Hepatocyte (in vitro differentiated cells): Measurements from ENCODE around the gene RASSF7.

Source experiments
- EZH2 ChIP-seq: fragments of 200-600 bp; sonication (generic); IDR thresholded peaks from 2 replicates; pipeline ENCODE4 v1.6.1; 2016; ENCODE audit warnings: antibody characterized with exemption, mild to moderate bottlenecking, borderline replicate concordance
- TF ChIP-seq, protein P1 (sequence below): fragments of 200-600 bp; sonication (generic); IDR thresholded peaks from 2 replicates; pipeline ENCODE4 v1.5.1; 2016; ENCODE audit warnings: antibody characterized with exemption, mild to moderate bottlenecking; ENCODE audit not compliant: poor library complexity

DNA sequence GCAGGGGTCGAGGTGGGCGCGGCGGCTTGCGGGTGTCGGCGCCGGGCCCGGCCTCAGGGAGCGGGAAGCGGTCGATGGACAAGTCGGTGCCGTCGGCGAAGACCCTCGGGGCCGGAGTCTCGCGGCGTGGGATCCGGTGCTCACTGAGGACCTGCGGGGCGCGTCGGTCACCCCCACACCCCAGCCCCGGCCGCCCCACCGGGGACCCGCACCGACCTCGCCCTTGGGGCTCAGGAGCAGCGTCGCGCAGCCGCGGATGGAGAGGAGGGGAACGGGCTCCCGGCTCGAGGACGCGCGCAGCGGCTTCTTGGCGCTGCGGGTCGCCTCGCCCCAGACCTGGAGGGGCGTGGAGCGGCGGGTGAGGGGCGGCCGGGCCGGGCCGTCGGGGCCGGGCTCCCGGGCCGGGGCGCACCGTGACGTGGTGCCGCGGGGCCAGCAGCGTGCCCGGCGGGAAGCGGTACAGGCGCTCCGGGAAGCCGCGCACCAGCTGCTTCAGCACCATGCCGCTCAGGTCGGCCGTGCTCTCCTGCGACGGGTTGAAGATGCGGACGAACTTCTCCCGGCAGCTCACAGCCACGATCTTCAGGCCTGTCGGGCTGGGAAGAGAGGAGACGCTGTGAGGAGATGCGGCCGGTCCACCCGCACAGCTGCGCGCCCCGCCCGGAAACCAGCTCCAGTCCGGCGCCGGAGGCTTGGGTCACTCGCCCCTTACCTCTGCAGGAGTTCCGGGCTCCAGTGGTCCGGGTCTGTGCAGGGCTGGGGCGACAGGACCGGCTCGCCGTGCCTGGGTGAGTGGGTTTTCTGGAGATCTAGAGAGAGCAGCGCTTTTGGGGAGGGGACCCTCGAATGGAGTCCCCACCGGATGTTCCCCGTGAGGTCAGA lies 4.7 kb upstream of the RASSF7 start:
- TF ChIP-seq, protein P1, sequence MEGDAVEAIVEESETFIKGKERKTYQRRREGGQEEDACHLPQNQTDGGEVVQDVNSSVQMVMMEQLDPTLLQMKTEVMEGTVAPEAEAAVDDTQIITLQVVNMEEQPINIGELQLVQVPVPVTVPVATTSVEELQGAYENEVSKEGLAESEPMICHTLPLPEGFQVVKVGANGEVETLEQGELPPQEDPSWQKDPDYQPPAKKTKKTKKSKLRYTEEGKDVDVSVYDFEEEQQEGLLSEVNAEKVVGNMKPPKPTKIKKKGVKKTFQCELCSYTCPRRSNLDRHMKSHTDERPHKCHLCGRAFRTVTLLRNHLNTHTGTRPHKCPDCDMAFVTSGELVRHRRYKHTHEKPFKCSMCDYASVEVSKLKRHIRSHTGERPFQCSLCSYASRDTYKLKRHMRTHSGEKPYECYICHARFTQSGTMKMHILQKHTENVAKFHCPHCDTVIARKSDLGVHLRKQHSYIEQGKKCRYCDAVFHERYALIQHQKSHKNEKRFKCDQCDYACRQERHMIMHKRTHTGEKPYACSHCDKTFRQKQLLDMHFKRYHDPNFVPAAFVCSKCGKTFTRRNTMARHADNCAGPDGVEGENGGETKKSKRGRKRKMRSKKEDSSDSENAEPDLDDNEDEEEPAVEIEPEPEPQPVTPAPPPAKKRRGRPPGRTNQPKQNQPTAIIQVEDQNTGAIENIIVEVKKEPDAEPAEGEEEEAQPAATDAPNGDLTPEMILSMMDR = no peak
- TF ChIP-seq EZH2 = peak; percentile 83
